ENCODE measurements around the gene NSUN6.

DNA sequence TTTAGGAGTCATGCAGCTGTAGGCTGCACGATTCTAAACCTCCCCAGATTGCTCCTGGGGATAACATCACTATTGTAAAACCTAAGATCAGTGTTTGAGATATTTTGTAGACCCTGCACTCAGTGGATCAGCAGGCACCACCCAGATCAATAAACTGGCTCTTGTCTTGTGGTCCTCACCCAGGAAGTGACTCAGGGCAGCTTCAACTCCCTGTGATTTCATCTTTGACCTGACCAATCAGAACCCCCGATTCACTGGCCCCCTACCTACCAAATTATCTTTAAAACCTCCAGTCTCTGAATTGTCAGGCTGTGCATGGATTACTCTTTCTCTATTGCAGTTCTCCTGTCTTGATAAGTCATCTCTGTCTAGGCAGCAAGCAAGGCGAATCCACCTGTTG is 33.6 kb upstream of the NSUN6 start:
- TF ChIP-seq, protein P1, sequence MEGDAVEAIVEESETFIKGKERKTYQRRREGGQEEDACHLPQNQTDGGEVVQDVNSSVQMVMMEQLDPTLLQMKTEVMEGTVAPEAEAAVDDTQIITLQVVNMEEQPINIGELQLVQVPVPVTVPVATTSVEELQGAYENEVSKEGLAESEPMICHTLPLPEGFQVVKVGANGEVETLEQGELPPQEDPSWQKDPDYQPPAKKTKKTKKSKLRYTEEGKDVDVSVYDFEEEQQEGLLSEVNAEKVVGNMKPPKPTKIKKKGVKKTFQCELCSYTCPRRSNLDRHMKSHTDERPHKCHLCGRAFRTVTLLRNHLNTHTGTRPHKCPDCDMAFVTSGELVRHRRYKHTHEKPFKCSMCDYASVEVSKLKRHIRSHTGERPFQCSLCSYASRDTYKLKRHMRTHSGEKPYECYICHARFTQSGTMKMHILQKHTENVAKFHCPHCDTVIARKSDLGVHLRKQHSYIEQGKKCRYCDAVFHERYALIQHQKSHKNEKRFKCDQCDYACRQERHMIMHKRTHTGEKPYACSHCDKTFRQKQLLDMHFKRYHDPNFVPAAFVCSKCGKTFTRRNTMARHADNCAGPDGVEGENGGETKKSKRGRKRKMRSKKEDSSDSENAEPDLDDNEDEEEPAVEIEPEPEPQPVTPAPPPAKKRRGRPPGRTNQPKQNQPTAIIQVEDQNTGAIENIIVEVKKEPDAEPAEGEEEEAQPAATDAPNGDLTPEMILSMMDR (IDR thresholded peaks at IDR 0.05) = no peak
- no peak for TF ChIP-seq EP300 (IDR thresholded peaks at IDR 0.05; ENCODE audit: low read depth)

All from transverse colon (tissue), 3 donors.